HG03354 (cell line): ENCODE results near the gene TOPAZ1.
A peak's percentile ranks its signal among the peaks of the same experiment; 100 is the strongest.

Experiments used
- ATAC-seq: cut with Tn5 transposase; IDR thresholded peaks from one replicate; pipeline ENCODE4 v1.9.1; 2021; ENCODE audit warnings: mild to moderate bottlenecking; ENCODE audit not compliant: unreplicated experiment, poor library complexity, severe bottlenecking

Gene TOPAZ1

GRCh38 chr3:44241706-44242105 is at the start of gene TOPAZ1:
TOPAZ1 (plus strand) TSS chr3:44241886; CDS start chr3:44242054, 168 bp downstream.
- ATAC-seq = no peak

DNA sequence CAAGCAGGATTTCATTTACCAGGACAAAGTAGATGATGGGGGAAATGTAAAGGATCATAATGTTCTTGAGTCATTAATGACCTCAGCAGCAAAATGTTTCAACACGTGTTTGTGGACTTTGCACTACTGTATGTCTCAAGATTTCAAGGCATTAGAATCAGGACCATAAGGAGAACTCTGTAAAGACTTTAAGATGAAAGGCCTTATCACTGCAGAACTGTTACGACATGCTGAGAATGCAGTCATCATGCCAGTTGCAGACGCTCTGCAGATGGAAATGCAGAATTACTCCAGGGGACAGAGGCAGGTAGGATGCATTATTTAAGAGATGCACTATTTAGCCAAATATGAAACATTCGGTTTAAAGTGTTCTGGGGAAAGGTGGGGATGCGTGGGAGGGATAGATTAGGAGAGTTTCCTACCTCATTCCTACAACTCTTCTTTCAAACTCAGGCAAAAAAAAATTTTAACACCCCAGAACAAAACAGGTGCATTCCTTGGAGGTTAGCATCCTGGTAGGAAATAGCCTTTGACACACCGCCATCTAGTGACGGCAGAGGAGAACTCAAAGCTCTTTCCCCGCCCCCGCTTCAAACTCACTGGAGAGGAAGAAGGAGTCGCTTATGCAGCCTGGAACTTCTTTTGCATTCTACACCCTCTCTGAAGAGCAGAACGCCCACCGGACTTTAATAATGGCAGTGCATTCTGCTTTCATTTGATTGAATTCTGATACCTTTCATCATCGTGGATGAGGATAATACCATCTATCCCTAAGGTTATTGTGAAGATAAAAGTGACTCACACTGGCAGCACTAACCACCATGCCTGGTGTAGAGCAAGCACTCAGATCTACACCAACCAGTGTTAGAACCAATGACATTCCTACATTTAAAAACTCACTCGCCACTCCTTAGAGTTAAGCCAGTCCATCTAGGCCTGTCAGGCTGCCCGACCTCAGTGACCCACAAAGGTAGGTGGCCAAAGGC is 43.1 kb upstream of the TOPAZ1 start:
- peak; percentile 72 for ATAC-seq

GRCh38 chr3:44206261-44206660 is 35.4 kb upstream of the TOPAZ1 start:
- no peak for ATAC-seq

DNA sequence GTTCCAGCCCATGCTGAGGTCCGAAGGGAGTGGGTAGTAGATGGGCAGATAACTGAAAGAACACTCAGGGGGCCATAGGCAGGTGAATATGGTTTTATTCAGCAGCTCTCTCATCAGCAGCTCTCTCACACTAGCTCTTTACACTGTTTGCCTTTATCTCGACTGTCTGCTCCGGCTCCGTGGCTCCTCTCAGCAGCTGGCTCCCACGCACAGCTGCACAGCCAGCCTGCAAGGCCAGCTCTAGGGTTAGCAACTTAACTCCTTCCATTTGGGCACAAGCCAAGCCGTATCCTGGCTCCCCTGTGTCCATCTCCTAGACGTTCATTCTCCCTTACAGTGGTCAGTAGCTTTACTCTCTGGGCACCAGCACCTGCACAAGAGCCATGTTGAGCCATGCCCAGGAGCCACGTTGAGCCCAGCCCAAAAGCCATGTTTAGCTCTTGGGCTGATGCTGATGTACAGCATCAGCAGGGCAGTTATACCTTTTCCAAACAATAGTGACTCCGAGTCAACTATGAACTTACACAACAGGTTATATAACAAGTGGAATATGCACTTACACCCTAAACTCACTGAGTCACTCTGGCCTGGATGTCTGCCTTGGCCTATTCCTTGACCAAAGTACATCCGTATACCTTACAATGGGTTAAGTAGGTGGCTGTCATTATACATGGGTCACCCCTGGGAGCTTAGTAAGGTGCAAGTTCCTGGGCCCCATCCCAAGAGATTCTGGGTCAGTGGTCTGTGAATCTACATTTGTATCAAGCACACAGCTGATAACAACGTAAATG is 34.6 kb upstream of the TOPAZ1 start:
- ATAC-seq = no peak

DNA sequence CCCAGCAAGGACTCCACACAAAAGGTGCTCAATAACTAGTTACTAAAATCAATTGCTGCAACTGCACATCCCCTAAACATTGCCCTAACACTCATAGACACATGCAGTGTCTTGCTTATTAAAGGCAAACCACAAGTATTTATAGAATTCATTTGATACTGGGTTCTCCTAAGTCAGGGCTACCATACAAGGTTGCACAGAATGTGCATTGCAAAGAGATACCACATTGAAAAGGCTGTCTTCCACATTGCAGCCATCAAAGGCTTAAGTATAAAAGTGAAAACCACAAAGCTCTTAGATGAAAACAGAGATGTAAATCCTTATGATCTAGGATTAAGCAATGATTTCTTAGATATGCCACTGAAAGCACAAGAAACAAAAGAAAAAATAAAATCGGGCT is 33.6 kb upstream of the TOPAZ1 start:
- ATAC-seq = no peak

- ATAC-seq = no peak
Observed at GRCh38 chr3:44208568-44208967, 33.1 kb upstream of the TOPAZ1 start.

GRCh38 chr3:44210967-44211366 is 30.7 kb upstream of the TOPAZ1 start:
- no peak for ATAC-seq

DNA sequence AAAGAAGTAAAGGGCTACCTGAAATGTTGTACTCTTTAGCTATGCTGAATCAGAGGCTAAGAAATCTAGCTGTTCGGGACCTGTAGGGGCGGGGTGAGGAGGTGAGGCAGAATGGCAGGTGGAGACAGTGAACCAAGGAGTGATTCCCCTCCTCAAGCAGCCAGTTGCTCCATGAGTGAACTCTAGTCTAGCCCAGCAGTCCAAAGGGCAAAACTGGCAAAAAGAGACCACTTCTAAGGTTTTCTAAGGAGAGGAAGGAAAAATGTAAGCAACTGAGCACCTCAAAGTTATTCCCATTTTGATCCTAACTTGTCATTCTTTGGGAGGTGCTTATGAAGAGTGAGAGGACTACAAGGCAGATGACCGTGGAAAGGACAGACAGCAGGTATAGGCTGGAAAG is 19.3 kb upstream of the TOPAZ1 start:
- ATAC-seq = no peak

DNA sequence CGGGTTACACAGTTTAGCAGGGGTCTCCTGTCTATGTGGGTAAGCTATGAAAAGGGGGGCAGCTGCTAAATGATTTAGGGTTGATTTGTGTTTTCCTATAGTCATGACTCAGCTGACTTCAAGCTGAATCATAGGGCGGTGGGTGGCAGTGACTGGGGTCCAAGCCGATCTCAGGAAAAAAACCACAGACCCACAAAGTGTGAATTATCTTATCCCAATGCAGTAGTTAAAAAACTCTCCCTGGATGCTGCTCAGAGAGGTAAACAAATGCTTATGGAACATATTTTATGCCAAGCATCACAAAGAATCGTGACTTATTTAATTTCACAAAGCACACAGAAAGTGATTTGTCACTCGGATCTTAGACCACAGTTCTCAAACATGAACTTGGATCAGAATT is 18.4 kb upstream of the TOPAZ1 start:
- no peak for ATAC-seq

GRCh38 chr3:44224131-44224530 is 17.6 kb upstream of the TOPAZ1 start:
- no peak for ATAC-seq

- ATAC-seq = no peak
Observed at GRCh38 chr3:44226573-44226972, 15.1 kb upstream of the TOPAZ1 start.

DNA sequence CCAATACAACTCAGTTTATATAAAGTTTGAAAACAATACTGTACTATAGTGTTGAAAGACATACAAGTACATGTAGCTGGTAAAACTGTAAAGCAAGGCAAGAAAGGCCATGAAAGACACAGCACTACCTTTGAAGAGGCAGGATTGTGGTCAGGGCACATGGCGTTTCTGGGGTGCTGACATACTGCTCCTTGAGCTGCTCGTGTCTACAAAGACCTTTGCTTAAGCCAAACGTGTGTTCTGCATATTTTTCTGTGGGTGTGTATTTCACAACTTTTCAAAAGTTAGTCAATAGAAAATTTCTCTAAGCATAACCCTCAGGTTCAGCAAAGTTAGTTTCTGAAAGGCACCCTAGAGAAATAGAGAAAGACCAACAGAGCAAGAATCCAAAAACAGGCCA is 14.1 kb upstream of the TOPAZ1 start:
- no peak for ATAC-seq

DNA sequence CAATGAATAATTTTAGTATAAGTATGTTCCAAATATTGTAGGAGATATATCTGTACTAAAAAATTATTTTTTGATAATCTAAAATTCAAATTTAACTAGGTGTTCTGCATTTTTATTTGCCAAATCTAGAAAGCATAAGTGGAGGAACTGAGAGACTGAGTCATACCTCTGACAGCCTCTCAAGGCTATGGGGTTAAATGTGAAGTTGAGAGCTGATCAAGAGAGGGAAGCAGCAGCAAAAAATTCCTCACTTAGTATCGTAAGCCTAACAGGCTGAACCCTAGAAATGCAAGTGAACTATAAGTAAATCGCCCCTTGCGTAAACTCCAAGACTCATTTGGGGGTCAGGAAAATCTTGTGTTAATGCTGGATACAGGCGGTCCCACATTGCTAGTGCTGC is 12.8 kb upstream of the TOPAZ1 start:
- ATAC-seq = no peak

GRCh38 chr3:44232407-44232806 is 9.3 kb upstream of the TOPAZ1 start:
- no peak for ATAC-seq

DNA sequence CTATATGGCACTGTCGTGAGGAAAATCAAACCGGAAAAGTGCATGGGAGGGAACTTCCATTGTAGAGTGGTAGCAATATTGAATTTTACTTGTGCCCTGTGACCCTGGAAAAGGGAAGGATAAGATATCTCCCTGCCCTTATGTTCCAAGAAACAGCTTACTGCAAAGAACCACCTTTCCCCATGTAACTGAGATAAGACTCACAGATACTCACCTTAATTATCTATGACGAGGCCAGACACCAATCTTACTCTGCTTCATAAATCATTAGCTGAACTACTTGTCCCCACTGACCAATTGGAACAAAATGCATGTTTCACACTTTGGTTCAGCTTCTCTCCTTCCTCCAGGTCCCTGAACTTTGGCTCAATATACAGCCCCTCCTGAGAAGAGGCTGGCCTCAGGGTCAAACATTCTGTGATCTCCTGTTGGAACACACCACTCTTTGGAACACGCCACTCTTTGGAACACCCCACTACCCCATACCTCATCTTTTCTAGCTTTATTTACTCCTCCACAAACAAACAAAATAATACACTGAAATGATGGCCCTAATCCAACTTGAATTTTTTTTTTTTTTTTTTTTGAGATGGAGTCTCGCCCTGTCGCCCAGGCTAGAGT is 6.9 kb upstream of the TOPAZ1 start:
- ATAC-seq = no peak

- peak; percentile 71 for ATAC-seq
Observed at GRCh38 chr3:44235604-44236484, 5.8 kb upstream of the TOPAZ1 start.

GRCh38 chr3:44236485-44236908 is 5.2 kb upstream of the TOPAZ1 start:
- no peak for ATAC-seq

GRCh38 chr3:44237161-44237560 is 4.5 kb upstream of the TOPAZ1 start:
- no peak for ATAC-seq

DNA sequence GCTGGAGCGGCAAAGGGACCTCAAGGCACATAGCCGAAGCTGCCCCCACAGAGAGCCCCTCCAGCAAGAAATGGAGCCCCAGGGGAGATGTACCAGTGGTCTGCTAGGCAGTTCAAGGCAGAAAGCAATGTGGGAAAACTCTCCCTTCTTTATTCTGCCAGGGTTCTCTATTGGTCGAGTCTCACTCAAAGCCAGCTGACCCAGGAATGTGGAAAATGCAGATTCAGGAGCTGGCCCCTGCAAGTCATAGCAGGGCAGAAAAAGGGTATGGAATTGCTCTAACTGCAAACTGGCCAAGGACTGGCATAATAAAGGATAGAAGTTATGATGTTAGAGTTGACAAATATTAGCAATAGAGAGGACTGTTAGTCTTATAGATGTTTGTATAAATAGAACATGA is 4.0 kb upstream of the TOPAZ1 start:
- ATAC-seq = no peak
